GM23248 (cell line): ENCODE data around the gene GALNT8. TPM values are rescaled to one million over a fixed set of nuclear protein-coding genes. Genes with fewer than 3 reads are reported as not detected.

ENCODE experiments used
- DNase-seq: peaks from one replicate; pipeline ENCODE4 v3.0.0-alpha.2; 2015
- H2AFZ ChIP-seq: fragments of 200-600 bp; sonication (generic); 2 replicates; pipeline ENCODE4 v1.6.1; 2016; ENCODE audit warnings: antibody characterized with exemption
- H3F3A ChIP-seq: fragments of 200-600 bp; sonication (generic); 2 replicates; pipeline ENCODE4 v1.6.1; 2016; ENCODE audit warnings: mild to moderate bottlenecking, antibody characterized with exemption, mixed run types; ENCODE audit not compliant: insufficient read depth
- H3K27ac ChIP-seq: fragments of 200-600 bp; sonication (generic); 2 replicates; pipeline ENCODE4 v1.5.1; 2016; ENCODE audit warnings: mild to moderate bottlenecking
- H3K27me3 ChIP-seq: fragments of 200-600 bp; sonication (generic); replicated peaks from 2 replicates; pipeline ENCODE4 v1.6.1; 2016; ENCODE audit warnings: mild to moderate bottlenecking; ENCODE audit not compliant: insufficient read depth
- H3K36me3 ChIP-seq: fragments of 200-600 bp; sonication (generic); 2 replicates; pipeline ENCODE4 v1.6.1; 2016; ENCODE audit warnings: low read depth, mild to moderate bottlenecking
- H3K4me1 ChIP-seq: fragments of 200-600 bp; sonication (generic); 2 replicates; pipeline ENCODE4 v1.6.1; 2016; ENCODE audit warnings: mild to moderate bottlenecking; ENCODE audit not compliant: insufficient read depth
- H3K4me2 ChIP-seq: fragments of 200-600 bp; sonication (generic); one replicate; pipeline ENCODE4 v1.6.1; 2016; ENCODE audit warnings: mild to moderate bottlenecking; ENCODE audit not compliant: unreplicated experiment
- H3K4me3 ChIP-seq: fragments of 200-600 bp; sonication (generic); 2 replicates; pipeline ENCODE4 v1.5.1; 2016; ENCODE audit warnings: mild to moderate bottlenecking
- H3K79me2 ChIP-seq: fragments of 200-600 bp; sonication (generic); 2 replicates; pipeline ENCODE4 v1.6.1; 2016; ENCODE audit warnings: mild to moderate bottlenecking; ENCODE audit not compliant: insufficient read depth
- H3K9ac ChIP-seq: fragments of 200-600 bp; sonication (generic); 2 replicates; pipeline ENCODE4 v1.6.1; 2016; ENCODE audit warnings: mild to moderate bottlenecking
- H3K9me2 ChIP-seq: fragments of 200-600 bp; sonication (generic); 2 replicates; pipeline ENCODE4 v1.6.1; 2016; ENCODE audit warnings: mixed run types, mild to moderate bottlenecking, moderate library complexity; ENCODE audit not compliant: insufficient read depth
- H3K9me3 ChIP-seq: fragments of 200-600 bp; sonication (generic); one replicate; pipeline ENCODE4 v1.6.1; 2017; ENCODE audit warnings: low read depth
- H4K20me1 ChIP-seq: fragments of 200-600 bp; sonication (generic); 2 replicates; pipeline ENCODE4 v1.6.0; 2016; ENCODE audit not compliant: insufficient read depth
- EZH2 ChIP-seq: fragments of 200-600 bp; sonication (generic); IDR thresholded peaks from 2 replicates; pipeline ENCODE4 v1.6.1; 2018; ENCODE audit warnings: antibody characterized with exemption, mild to moderate bottlenecking; ENCODE audit not compliant: insufficient read depth, poor library complexity, severe bottlenecking
- EZH2phosphoT487 ChIP-seq: fragments of 200-600 bp; sonication (generic); IDR thresholded peaks from 2 replicates; pipeline ENCODE4 v1.6.1; 2018; ENCODE audit warnings: antibody characterized with exemption, moderate library complexity, mild to moderate bottlenecking, low read depth; ENCODE audit not compliant: insufficient read depth
- WGBS, 2 experiments: methylation state at CpG; one replicate each; pipeline ENCODE4 v1.1.6; 2015 to 2017; ENCODE audit warnings: low lambda C conversion rate in 2 of 2, low coverage in 1 of 2; ENCODE audit errors: missing lambda C conversion rate in 2 of 2; 5-methylcytosine and 5-hydroxymethylcytosine counted together
- in situ Hi-C: fragments of 300-500 bp; cut with MboI; formaldehyde crosslinking; loops from 2 replicates; pipeline ENCODE4 v1.15.0; 2020
- polyA plus RNA-seq: library from polyadenylated mRNA; unstranded; fragments of >200 nt; fragmentation: Nextera tagmentation; extraction: Ambion mirVana; gene quantifications from 2 replicates; pipeline ENCODE4 v1.2.1, GENCODE V29; 2016
- total RNA-seq: library from RNA; depleted of rRNA; stranded (reverse); fragments of >200 nt; shearing (Covaris generic); gene quantifications from 2 replicates; pipeline ENCODE4 v1.2.3, GENCODE V29; 2014

GALNT8 gene
- total and polyA plus RNA-seq, 2 experiments from 2014 or later, result not detected

- WGBS, 2 experiments, result 0% methylated on average over 1 of the region's 1 CpG
- no peaks in the 10 kb centered on the region for H3K4me1 ChIP-seq
- no peaks in the 10 kb centered on the region for H3K27me3 ChIP-seq
- H3K9me2 ChIP-seq, result no peaks in the 10 kb centered on the region
- in situ Hi-C loops, result no loop called here
- no peak overlapping the region for H2AFZ ChIP-seq
- TF ChIP-seq EZH2phosphoT487 (no peak), EZH2 (no peak)
- H4K20me1 ChIP-seq, result no peaks in the 10 kb centered on the region
- H3K27ac ChIP-seq, result no peak overlapping the region
- no peaks in the 10 kb centered on the region for H3K36me3 ChIP-seq
- no peaks in the 10 kb centered on the region for H3K9me3 ChIP-seq
- H3K4me3 ChIP-seq, result no peak overlapping the region
- no peaks in the 10 kb centered on the region for H3F3A ChIP-seq
- H3K9ac ChIP-seq, result no peak overlapping the region
- no peak overlapping the region for H3K4me2 ChIP-seq
- no peaks in the 10 kb centered on the region for H3K79me2 ChIP-seq
- no peak for DNase-seq
Measured at GRCh38 chr12:4736091-4736490, 15.9 kb downstream of the GALNT8 start.

GRCh38 chr12:4738541-4738940, 18.3 kb downstream of the GALNT8 start:
- no peak overlapping the region for H3K27ac ChIP-seq
- TF ChIP-seq EZH2phosphoT487, result no peak
- no peak for TF ChIP-seq EZH2
- no peaks in the 10 kb centered on the region for H3K36me3 ChIP-seq
- H3K4me2 ChIP-seq, result no peak overlapping the region
- in situ Hi-C loops, result no loop called here
- H3K9ac ChIP-seq, result no peak overlapping the region
- H3K4me1 ChIP-seq, result no peaks in the 10 kb centered on the region
- H3F3A ChIP-seq, result no peaks in the 10 kb centered on the region
- no peaks in the 10 kb centered on the region for H3K79me2 ChIP-seq
- H3K27me3 ChIP-seq, result no peaks in the 10 kb centered on the region
- H3K9me2 ChIP-seq, result no peaks in the 10 kb centered on the region
- no peaks in the 10 kb centered on the region for H3K9me3 ChIP-seq
- DNase-seq, result no peak
- 41 to 53% methylated on average over 4 of the region's 4 CpGs for WGBS, 2 experiments
- H3K4me3 ChIP-seq, result no peak overlapping the region
- H4K20me1 ChIP-seq, result no peaks in the 10 kb centered on the region
- no peak overlapping the region for H2AFZ ChIP-seq

GRCh38 chr12:4742416-4742970, 22.3 kb downstream of the GALNT8 start:
- Histone ChIP-seq H3K79me2 (no peaks in the 10 kb centered on the region), H2AFZ (no peak overlapping the region), H4K20me1 (no peaks in the 10 kb centered on the region), H3K4me3 (no peak overlapping the region), H3K27ac (no peak overlapping the region), H3K9me3 (no peaks in the 10 kb centered on the region), H3K9me2 (no peaks in the 10 kb centered on the region), H3K36me3 (no peaks in the 10 kb centered on the region), H3F3A (no peaks in the 10 kb centered on the region), H3K27me3 (no peaks in the 10 kb centered on the region), H3K4me2 (no peak overlapping the region), H3K4me1 (no peaks in the 10 kb centered on the region), H3K9ac (no peak overlapping the region)
- TF ChIP-seq EZH2phosphoT487 (no peak), EZH2 (no peak)
- WGBS, 2 experiments, result 69 to 75% methylated on average over 15 of the region's 15 CpGs
- in situ Hi-C loops, result no loop called here
- DNase-seq, result no peak

- no peak for DNase-seq
- Histone ChIP-seq H2AFZ (no peak overlapping the region), H3K4me3 (no peak overlapping the region), H3K36me3 (no peaks in the 10 kb centered on the region), H4K20me1 (no peaks in the 10 kb centered on the region), H3K9me2 (no peaks in the 10 kb centered on the region), H3K9ac (no peak overlapping the region), H3K4me1 (no peaks in the 10 kb centered on the region), H3K27ac (no peak overlapping the region), H3K79me2 (no peaks in the 10 kb centered on the region), H3K4me2 (no peak overlapping the region), H3K27me3 (no peaks in the 10 kb centered on the region), H3F3A (no peaks in the 10 kb centered on the region), H3K9me3 (no peaks in the 10 kb centered on the region)
- WGBS, 2 experiments, result 65 to 68% methylated on average over 4 of the region's 4 CpGs
- in situ Hi-C loops, result no loop called here
- TF ChIP-seq EZH2 (no peak), EZH2phosphoT487 (no peak)
Measured at GRCh38 chr12:4743046-4743445, 22.8 kb downstream of the GALNT8 start.

- in situ Hi-C loops, result no loop called here
- no peak for DNase-seq
- Histone ChIP-seq H4K20me1 (no peaks in the 10 kb centered on the region), H3K9ac (no peak overlapping the region), H3K4me1 (no peaks in the 10 kb centered on the region), H2AFZ (no peak overlapping the region), H3K27me3 (no peaks in the 10 kb centered on the region), H3K4me3 (no peak overlapping the region), H3K27ac (no peak overlapping the region), H3K4me2 (no peak overlapping the region), H3K9me3 (no peaks in the 10 kb centered on the region), H3F3A (no peaks in the 10 kb centered on the region), H3K9me2 (no peaks in the 10 kb centered on the region), H3K79me2 (no peaks in the 10 kb centered on the region), H3K36me3 (no peaks in the 10 kb centered on the region)
- TF ChIP-seq EZH2phosphoT487 (no peak), EZH2 (no peak)
Measured at GRCh38 chr12:4744709-4745108, 24.5 kb downstream of the GALNT8 start.
